ENCODE results near the gene SLC44A3.

GRCh38 chr1:94908190-94908589 is 88.0 kb downstream of the SLC44A3 start:
- no peak for TF ChIP-seq POLR2AphosphoS5 (IDR thresholded peaks at IDR 0.05)
- TF ChIP-seq, protein P1, sequence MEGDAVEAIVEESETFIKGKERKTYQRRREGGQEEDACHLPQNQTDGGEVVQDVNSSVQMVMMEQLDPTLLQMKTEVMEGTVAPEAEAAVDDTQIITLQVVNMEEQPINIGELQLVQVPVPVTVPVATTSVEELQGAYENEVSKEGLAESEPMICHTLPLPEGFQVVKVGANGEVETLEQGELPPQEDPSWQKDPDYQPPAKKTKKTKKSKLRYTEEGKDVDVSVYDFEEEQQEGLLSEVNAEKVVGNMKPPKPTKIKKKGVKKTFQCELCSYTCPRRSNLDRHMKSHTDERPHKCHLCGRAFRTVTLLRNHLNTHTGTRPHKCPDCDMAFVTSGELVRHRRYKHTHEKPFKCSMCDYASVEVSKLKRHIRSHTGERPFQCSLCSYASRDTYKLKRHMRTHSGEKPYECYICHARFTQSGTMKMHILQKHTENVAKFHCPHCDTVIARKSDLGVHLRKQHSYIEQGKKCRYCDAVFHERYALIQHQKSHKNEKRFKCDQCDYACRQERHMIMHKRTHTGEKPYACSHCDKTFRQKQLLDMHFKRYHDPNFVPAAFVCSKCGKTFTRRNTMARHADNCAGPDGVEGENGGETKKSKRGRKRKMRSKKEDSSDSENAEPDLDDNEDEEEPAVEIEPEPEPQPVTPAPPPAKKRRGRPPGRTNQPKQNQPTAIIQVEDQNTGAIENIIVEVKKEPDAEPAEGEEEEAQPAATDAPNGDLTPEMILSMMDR (IDR thresholded peaks at IDR 0.05), result no peak
- TF ChIP-seq POLR2A (IDR thresholded peaks at IDR 0.05; ENCODE audit: low read depth), result no peak
